Mesothelial cell of epicardium (in vitro differentiated cells): ENCODE results near the gene SNCAIP. TPM values are rescaled to one million over a fixed set of nuclear protein-coding genes. Genes with fewer than 3 reads are reported as not detected.

ENCODE experiments used
- DNase-seq, 2 experiments: peaks; one replicate each; pipeline ENCODE4 v3.0.0; 2021; ENCODE audit warnings: low spot score in 2 of 2; ENCODE audit not compliant: unreplicated experiment in 2 of 2
- H3K27ac Mint-ChIP-seq: 2 replicates; pipeline ENCODE4 v1.8.0; 2021; ENCODE audit warnings: mixed read lengths
- H3K27me3 Mint-ChIP-seq: 2 replicates; pipeline ENCODE4 v1.8.0; 2021; ENCODE audit warnings: low read depth, mixed read lengths
- H3K36me3 Mint-ChIP-seq: 2 replicates; pipeline ENCODE4 v1.8.0; 2021; ENCODE audit warnings: mixed read lengths
- H3K4me1 Mint-ChIP-seq: 2 replicates; pipeline ENCODE4 v1.8.0; 2021; ENCODE audit warnings: mixed read lengths
- H3K4me3 Mint-ChIP-seq: 2 replicates; pipeline ENCODE4 v1.8.0; 2021; ENCODE audit warnings: mild to moderate bottlenecking, moderate library complexity, mixed read lengths
- H3K9me3 Mint-ChIP-seq: 2 replicates; pipeline ENCODE4 v1.8.0; 2021; ENCODE audit warnings: mixed read lengths
- CTCF ChIP-seq: fragments of 200-600 bp; sonication (generic); IDR thresholded peaks from one replicate; pipeline ENCODE4 v1.5.0; 2021; ENCODE audit warnings: antibody characterized with exemption; ENCODE audit not compliant: unreplicated experiment
- total RNA-seq: library from RNA; stranded (reverse); gene quantifications from 3 replicates; pipeline ENCODE4 v1.2.1, GENCODE V29; 2021

Gene SNCAIP
- total RNA-seq, 1 donor from 2014 or later = 102 TPM

- no peak for DNase-seq
- peaks cover 51% of the 10 kb centered on the region for H3K4me1 Mint-ChIP-seq
- peak overlapping the region; percentile 74 for H3K27ac Mint-ChIP-seq
These were observed 188.4 kb downstream of the SNCAIP start for GRCh38 chr5:122500245-122501088.

GRCh38 chr5:122501089-122501435 lies 189.0 kb downstream of the SNCAIP start:
- Mint-ChIP-seq H3K36me3 (no peaks in the 10 kb centered on the region), H3K4me1 (peaks cover 53% of the 10 kb centered on the region), H3K27me3 (no peaks in the 10 kb centered on the region), H3K27ac (peak overlapping the region; percentile 74), H3K9me3 (no peaks in the 10 kb centered on the region), H3K4me3 (peak overlapping the region; percentile 1)
- no peak for TF ChIP-seq CTCF
- DNase-seq = no peak

More at GRCh38 chr5:122500245-122501088, 188.4 kb downstream of the SNCAIP start:
- no peaks in the 10 kb centered on the region for H3K9me3 Mint-ChIP-seq
- no peaks in the 10 kb centered on the region for H3K36me3 Mint-ChIP-seq
- TF ChIP-seq CTCF = peak; percentile 56
- peak overlapping the region; percentile 1 for H3K4me3 Mint-ChIP-seq
- no peaks in the 10 kb centered on the region for H3K27me3 Mint-ChIP-seq

- no peak overlapping the region for H3K27ac Mint-ChIP-seq
- H3K4me1 Mint-ChIP-seq = peaks cover 17% of the 10 kb centered on the region
- no peaks in the 10 kb centered on the region for H3K27me3 Mint-ChIP-seq
- H3K9me3 Mint-ChIP-seq = no peaks in the 10 kb centered on the region
- no peak for TF ChIP-seq CTCF
- DNase-seq = no peak
- no peaks in the 10 kb centered on the region for H3K36me3 Mint-ChIP-seq
- no peak overlapping the region for H3K4me3 Mint-ChIP-seq
These were observed 195.0 kb downstream of the SNCAIP start for GRCh38 chr5:122507045-122507444.

GRCh38 chr5:122507581-122507980 lies 195.5 kb downstream of the SNCAIP start:
- H3K27me3 Mint-ChIP-seq = no peaks in the 10 kb centered on the region
- H3K9me3 Mint-ChIP-seq = no peaks in the 10 kb centered on the region
- H3K36me3 Mint-ChIP-seq = no peaks in the 10 kb centered on the region
- DNase-seq = no peak
- H3K27ac Mint-ChIP-seq = no peak overlapping the region
- no peak overlapping the region for H3K4me3 Mint-ChIP-seq
- H3K4me1 Mint-ChIP-seq = peaks cover 17% of the 10 kb centered on the region
- no peak for TF ChIP-seq CTCF

- no peaks in the 10 kb centered on the region for H3K9me3 Mint-ChIP-seq
- no peak overlapping the region for H3K4me3 Mint-ChIP-seq
- H3K27me3 Mint-ChIP-seq = no peaks in the 10 kb centered on the region
- DNase-seq = no peak
- no peaks in the 10 kb centered on the region for H3K36me3 Mint-ChIP-seq
- H3K4me1 Mint-ChIP-seq = peaks cover 17% of the 10 kb centered on the region
- no peak for TF ChIP-seq CTCF
- no peak overlapping the region for H3K27ac Mint-ChIP-seq
These were observed 196.6 kb downstream of the SNCAIP start for GRCh38 chr5:122508623-122509022.

Other genes with a start within 250 kb of the SNCAIP start
- 16.3 to 17.4 TPM (median 16.9 TPM) in 3 replicates for gene LOX, start 234.0 kb upstream of the SNCAIP start, total RNA-seq
- 0.29 to 0.98 TPM (median 0.41 TPM) in 3 replicates for gene ZNF474, start 182.7 kb upstream of the SNCAIP start, total RNA-seq